Psoas muscle (tissue), 8 donors: ENCODE data around the gene CHP1. TPM values are rescaled to one million over a fixed set of nuclear protein-coding genes. Genes with fewer than 3 reads are reported as not detected.
A peak's percentile ranks its signal among the peaks of the same experiment; 100 is the strongest.

Experiments used
- ATAC-seq, 4 donors: fragments of 200-7000 bp; cut with Tn5 transposase; one replicate each; pipeline ENCODE4 v1.9.1; 2020; ENCODE audit warnings: moderate library complexity in 3 of 4, mild to moderate bottlenecking in 2 of 4
- DNase-seq, 2 donors: peaks; one replicate each; pipeline ENCODE4 v3.0.0-alpha.2; 2020
- H3K27ac ChIP-seq: fragments of 200-600 bp; one replicate; pipeline ENCODE4 v1.8.0; 2022
- H3K27me3 ChIP-seq, 3 donors: fragments of 200-600 bp in 1 of 3; one replicate each; pipeline versions ENCODE4 v1.6.1 to v1.8.0; 2013 to 2022; ENCODE audit warnings: low read length in 2 of 3, mild to moderate bottlenecking in 2 of 3, moderate library complexity in 1 of 3; ENCODE audit not compliant: insufficient read depth in 3 of 3
- H3K36me3 ChIP-seq, 2 donors: fragments of 200-600 bp in 1 of 2; one replicate each; pipeline versions ENCODE4 v1.6.1 to v1.8.0; 2013 to 2022; ENCODE audit warnings: low read depth in 1 of 2, mild to moderate bottlenecking in 1 of 2, moderate library complexity in 1 of 2; ENCODE audit not compliant: insufficient read depth in 1 of 2
- H3K4me1 ChIP-seq: fragments of 200-600 bp; one replicate; pipeline ENCODE4 v1.8.0; 2022
- H3K4me3 ChIP-seq: fragments of 200-600 bp; one replicate; pipeline ENCODE4 v1.8.0; 2022; ENCODE audit warnings: mild to moderate bottlenecking
- H3K9me3 ChIP-seq: fragments of 200-600 bp; one replicate; pipeline ENCODE4 v1.8.0; 2022
- WGBS, 3 donors: extraction: QIAGEN DNeasy Blood & Tissue Kit; methylation state at CpG; one replicate each; pipeline versions ENCODE4 v1.1.6 to v1.1.7; 2013; 5-methylcytosine and 5-hydroxymethylcytosine counted together
- intact Hi-C, 2 donors: fragments of 100-400 bp; cut with DNase I; formaldehyde crosslinking; loops; one replicate each; pipeline versions ENCODE4 v1.11.0 to v1.14.2; 2022
- polyA plus RNA-seq, 3 donors: library from polyadenylated mRNA; stranded (reverse); fragments of 200-250 nt; gene quantifications; one replicate each; pipeline ENCODE4 v1.2.3, GENCODE V29; 2013
- total RNA-seq, 4 donors: library from RNA; stranded (reverse); fragmentation: NEBNext Ultra II Directional in 2 of 4; extraction: Animal tissue kit (Norgen Biotek cat#: 25700) in 2 of 4; gene quantifications; one replicate each; pipeline versions ENCODE4 v1.2.1 to v1.2.4, GENCODE V29; 2021 to 2023
- TF ChIP-seq, protein P1 (sequence below): fragments of 200-600 bp; IDR thresholded peaks from one replicate; pipeline ENCODE4 v1.8.0; 2022; ENCODE audit warnings: antibody characterized with exemption
- donor health status: healthy with polysubstance abuse.
- donor health status: DM: no; HTN: no; CAD: no; lungs with moderate emphysema.
- donor health status: Bipolar disorder and iron deficiency.
- donor health status: healthy.
- donor health status: DM: yes; HTN: yes; CAD: no.
- donor health status: DM: no; HTN: no; CAD: no.
- donor health status: DM: no; HTN: no; CAD: no.
- donor health status: DM: yes; HTN: yes; CAD: no.

CHP1 gene
- total and polyA plus RNA-seq, 7 donors = 53.6 to 194 (median 103) TPM

DNA sequence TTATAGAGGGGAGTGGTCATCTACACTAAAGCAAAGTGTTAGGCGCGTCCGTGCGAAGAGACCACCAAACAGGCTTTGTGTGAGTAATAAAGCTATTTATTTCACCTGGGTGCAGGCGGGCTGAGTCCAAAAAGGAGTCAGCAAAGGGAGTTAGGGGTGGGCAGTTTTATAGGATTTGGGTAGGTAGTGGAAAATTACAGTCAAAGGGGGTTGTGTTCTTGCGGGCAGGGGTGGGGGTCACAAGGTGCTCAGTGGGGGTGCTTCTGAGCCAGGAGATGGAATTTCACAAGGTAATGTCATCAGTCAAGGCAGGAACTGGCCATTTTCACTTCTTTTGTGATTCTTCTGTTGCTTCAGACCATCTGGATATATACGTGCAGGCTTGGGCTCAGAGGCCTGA lies 54.2 kb downstream of the CHP1 start:
- WGBS, 3 donors = 40 to 45% (median 43%) methylated on average over 7 of the region's 7 CpGs
- Histone ChIP-seq H3K36me3 (peaks cover 0 to 62% of the 10 kb centered on the region in 2 donors), H3K9me3 (no peaks in the 10 kb centered on the region), H3K4me3 (peak overlapping the region; percentile 100), H3K27ac (peak overlapping the region; percentile 95), H3K27me3 (no peaks in the 10 kb centered on the region), H3K4me1 (peaks cover 38% of the 10 kb centered on the region)
- no peak for DNase-seq
- TF ChIP-seq, protein P1, sequence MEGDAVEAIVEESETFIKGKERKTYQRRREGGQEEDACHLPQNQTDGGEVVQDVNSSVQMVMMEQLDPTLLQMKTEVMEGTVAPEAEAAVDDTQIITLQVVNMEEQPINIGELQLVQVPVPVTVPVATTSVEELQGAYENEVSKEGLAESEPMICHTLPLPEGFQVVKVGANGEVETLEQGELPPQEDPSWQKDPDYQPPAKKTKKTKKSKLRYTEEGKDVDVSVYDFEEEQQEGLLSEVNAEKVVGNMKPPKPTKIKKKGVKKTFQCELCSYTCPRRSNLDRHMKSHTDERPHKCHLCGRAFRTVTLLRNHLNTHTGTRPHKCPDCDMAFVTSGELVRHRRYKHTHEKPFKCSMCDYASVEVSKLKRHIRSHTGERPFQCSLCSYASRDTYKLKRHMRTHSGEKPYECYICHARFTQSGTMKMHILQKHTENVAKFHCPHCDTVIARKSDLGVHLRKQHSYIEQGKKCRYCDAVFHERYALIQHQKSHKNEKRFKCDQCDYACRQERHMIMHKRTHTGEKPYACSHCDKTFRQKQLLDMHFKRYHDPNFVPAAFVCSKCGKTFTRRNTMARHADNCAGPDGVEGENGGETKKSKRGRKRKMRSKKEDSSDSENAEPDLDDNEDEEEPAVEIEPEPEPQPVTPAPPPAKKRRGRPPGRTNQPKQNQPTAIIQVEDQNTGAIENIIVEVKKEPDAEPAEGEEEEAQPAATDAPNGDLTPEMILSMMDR = no peak
- ATAC-seq = no peak
- intact Hi-C loops = loop anchor here in 1 of 2 donors (5.0 kb wide), 1 partner anchor 47 kb away; the partner anchor contains the start of genes NUSAP1 and OIP5

DNA sequence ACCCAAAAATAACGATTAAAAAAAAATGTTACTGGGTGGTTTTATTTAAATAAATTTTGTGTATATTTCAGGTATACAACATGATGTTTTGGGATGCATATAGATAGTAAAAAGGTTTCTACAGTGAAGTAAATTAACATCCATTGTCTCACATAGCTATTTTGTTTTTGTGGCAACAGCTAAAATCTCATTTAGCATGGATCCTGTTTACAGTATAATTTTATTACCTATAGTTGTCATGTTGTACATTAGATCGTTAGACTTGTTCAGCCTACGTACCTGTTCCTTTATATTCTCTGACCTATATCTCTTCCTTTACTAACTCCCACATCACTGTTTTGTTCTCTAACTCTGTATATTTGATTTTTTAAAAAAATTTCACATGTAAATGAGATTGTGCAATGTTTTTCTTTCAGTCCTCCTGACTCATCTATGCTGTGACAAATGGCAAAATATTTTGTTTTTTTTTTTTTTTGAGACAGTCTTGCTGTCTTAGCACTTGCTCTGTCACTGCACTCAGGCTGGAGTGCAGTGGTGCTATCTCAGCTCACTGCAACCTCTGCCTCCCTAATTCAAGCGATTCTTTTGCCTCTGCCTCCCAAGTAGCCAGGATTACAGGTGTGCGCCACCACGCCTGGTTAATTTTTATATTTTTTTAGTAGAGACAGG lies 55.7 kb downstream of the CHP1 start:
- DNase-seq = no peak
- 97% methylated on average over 6 of the region's 6 CpGs for WGBS, 3 donors
- Histone ChIP-seq H3K4me3 (peak overlapping the region; percentile 100), H3K27ac (no peak overlapping the region), H3K36me3 (peaks cover 0 to 68% of the 10 kb centered on the region in 2 donors), H3K9me3 (no peaks in the 10 kb centered on the region), H3K27me3 (no peaks in the 10 kb centered on the region), H3K4me1 (peaks cover 38% of the 10 kb centered on the region)
- intact Hi-C loops = loop anchor here in 1 of 2 donors (5.0 kb wide), 1 partner anchor 46 kb away; the partner anchor contains the start of genes NUSAP1 and OIP5
- no peak for ATAC-seq
- TF ChIP-seq, protein P1 = no peak

DNA sequence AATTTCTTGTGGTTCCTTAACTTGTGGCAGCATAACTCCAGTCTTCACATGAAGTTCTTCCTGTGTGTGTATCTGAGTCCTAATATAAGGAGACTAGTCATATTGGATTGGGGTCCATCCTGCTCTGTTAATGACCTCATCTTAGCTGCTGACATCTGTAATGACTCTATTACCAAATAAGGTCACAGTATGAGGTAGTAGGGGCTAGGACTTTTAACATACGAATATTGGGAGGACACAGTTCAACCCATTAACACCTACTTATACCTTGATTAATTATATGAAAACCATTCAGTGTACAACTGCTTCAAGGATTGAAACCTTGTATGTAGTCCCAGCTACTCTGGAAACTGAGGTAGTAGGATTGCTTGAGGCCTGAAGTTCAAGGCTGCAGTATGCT lies 57.4 kb downstream of the CHP1 start:
- intact Hi-C loops = loop anchor here in 1 of 2 donors (5.0 kb wide), 1 partner anchor 44 kb away; the partner anchor contains the start of genes NUSAP1 and OIP5
- 76 to 79% (median 79%) methylated on average over 1 of the region's 1 CpG for WGBS, 3 donors
- Histone ChIP-seq H3K36me3 (peaks cover 0 to 82% of the 10 kb centered on the region in 2 donors), H3K4me1 (peaks cover 33% of the 10 kb centered on the region), H3K27ac (peak overlapping the region; percentile 13), H3K4me3 (no peak overlapping the region), H3K27me3 (no peaks in the 10 kb centered on the region), H3K9me3 (no peaks in the 10 kb centered on the region)
- no peak for ATAC-seq
- TF ChIP-seq, protein P1 = no peak
- no peak for DNase-seq

DNA sequence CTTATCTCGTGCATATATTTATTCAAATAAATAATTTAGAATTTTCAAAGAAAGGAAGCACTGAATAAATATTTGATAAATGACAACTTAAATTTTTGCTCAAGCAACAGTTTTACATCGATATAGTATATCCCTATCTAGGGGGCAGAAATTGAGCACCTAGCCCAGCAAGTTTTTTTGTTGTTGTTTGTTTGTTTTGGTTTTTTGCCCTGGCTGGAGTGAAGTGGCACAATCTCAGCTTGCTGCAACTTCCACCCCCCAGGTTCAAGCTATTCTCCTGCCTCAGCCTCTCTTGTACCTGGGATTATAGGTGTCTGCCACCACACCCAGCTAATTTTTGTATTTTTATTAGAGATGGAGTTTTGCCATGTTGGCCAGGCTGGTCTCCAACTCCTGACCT lies 58.9 kb downstream of the CHP1 start:
- TF ChIP-seq, protein P1 = no peak
- WGBS, 3 donors = 83 to 90% (median 88%) methylated on average over 2 of the region's 2 CpGs
- no peaks in the 10 kb centered on the region for H3K9me3 ChIP-seq
- peaks cover 0 to 96% of the 10 kb centered on the region in 2 donors for H3K36me3 ChIP-seq
- no peak for DNase-seq
- intact Hi-C loops = loop anchor here (5.0 kb wide), 1 partner anchor 42 kb away; the partner anchor contains the start of genes NUSAP1 (in 2 of the 2) and OIP5 (in 2 of the 2)
- no peaks in the 10 kb centered on the region for H3K27me3 ChIP-seq
- no peak overlapping the region for H3K4me3 ChIP-seq
- no peak overlapping the region for H3K27ac ChIP-seq
- peaks cover 31% of the 10 kb centered on the region for H3K4me1 ChIP-seq
- no peak for ATAC-seq
